ENCODE results near the gene RNF214.
A peak's percentile ranks its signal among the peaks of the same experiment; 100 is the strongest.

RNF214 gene

GRCh38 chr11:117300773-117301172 lies 68.3 kb downstream of the RNF214 start:
- no peak for DNase-seq
- H3K4me1 ChIP-seq: peaks cover 0 to 16% (median 10%) of the 10 kb centered on the region in 4 donors
- H3K4me3 ChIP-seq: peak overlapping the region; percentile 10 to 27
- peaks cover 0 to 8% (median 0%) of the 10 kb centered on the region in 3 donors for H3K36me3 ChIP-seq
- intact Hi-C loops (cut with DNase I; ENCODE audit: low total_unique reads): no loop called here
- H3K27me3 ChIP-seq: no peaks in the 10 kb centered on the region
- no peak for TF ChIP-seq CTCF (IDR thresholded peaks at IDR 0.05)
- peak overlapping the region in 1 of 2 donors; percentile 13 for H3K27ac ChIP-seq
- no peaks in the 10 kb centered on the region for H3K9me3 ChIP-seq

GRCh38 chr11:117302228-117302627 lies 69.8 kb downstream of the RNF214 start:
- no peak overlapping the region for H3K4me3 ChIP-seq
- H3K36me3 ChIP-seq: peaks cover 0 to 12% (median 8%) of the 10 kb centered on the region in 3 donors
- peaks cover 0 to 16% (median 10%) of the 10 kb centered on the region in 4 donors for H3K4me1 ChIP-seq
- no peaks in the 10 kb centered on the region for H3K9me3 ChIP-seq
- intact Hi-C loops (cut with DNase I; ENCODE audit: low total_unique reads): no loop called here
- H3K27ac ChIP-seq: no peak overlapping the region
- TF ChIP-seq CTCF (IDR thresholded peaks at IDR 0.05): no peak
- no peak for DNase-seq
- H3K27me3 ChIP-seq: no peaks in the 10 kb centered on the region

- Histone ChIP-seq H3K4me3 (no peak overlapping the region), H3K27ac (no peak overlapping the region), H3K27me3 (no peaks in the 10 kb centered on the region), H3K36me3 (peaks cover 0 to 19% (median 8%) of the 10 kb centered on the region in 3 donors), H3K4me1 (peaks cover 0 to 16% (median 10%) of the 10 kb centered on the region in 4 donors), H3K9me3 (no peaks in the 10 kb centered on the region)
- DNase-seq: no peak
- no peak for TF ChIP-seq CTCF (IDR thresholded peaks at IDR 0.05)
- intact Hi-C loops (cut with DNase I; ENCODE audit: low total_unique reads): no loop called here
These were observed 70.6 kb downstream of the RNF214 start for GRCh38 chr11:117303101-117303500.

- no peak for TF ChIP-seq CTCF (IDR thresholded peaks at IDR 0.05)
- H3K9me3 ChIP-seq: no peaks in the 10 kb centered on the region
- peaks cover 0 to 16% (median 10%) of the 10 kb centered on the region in 4 donors for H3K4me1 ChIP-seq
- DNase-seq: no peak
- no peak overlapping the region for H3K27ac ChIP-seq
- no peaks in the 10 kb centered on the region for H3K27me3 ChIP-seq
- no peak overlapping the region for H3K4me3 ChIP-seq
- peaks cover 0 to 19% (median 8%) of the 10 kb centered on the region in 3 donors for H3K36me3 ChIP-seq
- intact Hi-C loops (cut with DNase I; ENCODE audit: low total_unique reads): no loop called here
These were observed 71.3 kb downstream of the RNF214 start for GRCh38 chr11:117303646-117304315.

GRCh38 chr11:117305145-117305544 lies 72.7 kb downstream of the RNF214 start:
- H3K4me1 ChIP-seq: peaks cover 0 to 11% (median 6%) of the 10 kb centered on the region in 4 donors

More at GRCh38 chr11:117305145-117305544, 72.7 kb downstream of the RNF214 start:
- intact Hi-C loops (cut with DNase I; ENCODE audit: low total_unique reads): no loop called here
- DNase-seq: no peak
- Histone ChIP-seq H3K36me3 (peaks cover 0 to 19% (median 8%) of the 10 kb centered on the region in 3 donors), H3K4me3 (no peak overlapping the region), H3K9me3 (no peaks in the 10 kb centered on the region), H3K27ac (no peak overlapping the region), H3K27me3 (no peaks in the 10 kb centered on the region)
- no peak for TF ChIP-seq CTCF (IDR thresholded peaks at IDR 0.05)

Measured in tibial artery (tissue), 4 donors.